Mucosa of rectum (tissue), 2 donors: ENCODE measurements around the gene IGFBP6.

Experiments
- H3K27ac ChIP-seq, 2 donors: one replicate each; pipeline ENCODE4 v1.7.0; 2013; ENCODE audit warnings: inconsistent platforms in 2 of 2, low read depth in 2 of 2, low read length in 2 of 2
- H3K27me3 ChIP-seq, 2 donors: one replicate each; pipeline ENCODE4 v1.7.0; 2013; ENCODE audit warnings: low read length in 2 of 2; ENCODE audit not compliant: control insufficient read depth in 2 of 2, insufficient read depth in 2 of 2
- H3K36me3 ChIP-seq, 2 donors: one replicate each; pipeline ENCODE4 v1.7.0; 2013; ENCODE audit warnings: low read length in 2 of 2; ENCODE audit not compliant: control insufficient read depth in 2 of 2, insufficient read depth in 2 of 2
- H3K4me1 ChIP-seq, 2 donors: one replicate each; pipeline ENCODE4 v1.7.0; 2013; ENCODE audit warnings: low read length in 2 of 2, mild to moderate bottlenecking in 1 of 2; ENCODE audit not compliant: control insufficient read depth in 2 of 2, insufficient read depth in 2 of 2
- H3K4me3 ChIP-seq, 2 donors: one replicate each; pipeline ENCODE4 v1.7.0; 2013; ENCODE audit warnings: low read length in 2 of 2
- H3K9ac ChIP-seq, 2 donors: one replicate each; pipeline ENCODE4 v1.7.0; 2013; ENCODE audit warnings: low read length in 2 of 2, low read depth in 1 of 2, mild to moderate bottlenecking in 1 of 2
- H3K9me3 ChIP-seq, 2 donors: one replicate each; pipeline ENCODE4 v1.7.0; 2013; ENCODE audit warnings: low read length in 2 of 2; ENCODE audit not compliant: control insufficient read depth in 2 of 2
- donor health status: healthy.
- donor health status: Normal muscosa, but diverticular disease.

The IGFBP6 gene

GRCh38 chr12:53065975-53066931 is 31.2 kb upstream of the IGFBP6 start:
- peaks cover 7 to 13% of the 10 kb centered on the region in 2 donors for H3K4me1 ChIP-seq
- no peak overlapping the region for H3K9ac ChIP-seq
- H3K36me3 ChIP-seq, result peaks cover 26 to 61% of the 10 kb centered on the region in 2 donors
- no peaks in the 10 kb centered on the region for H3K9me3 ChIP-seq
- H3K27me3 ChIP-seq, result no peaks in the 10 kb centered on the region
- peak overlapping the region in 1 of 2 donors; percentile 31 for H3K4me3 ChIP-seq
- peak overlapping the region in 1 of 2 donors; percentile 11 for H3K27ac ChIP-seq

GRCh38 chr12:53067074-53067992 is 30.1 kb upstream of the IGFBP6 start:
- no peak overlapping the region for H3K27ac ChIP-seq
- no peak overlapping the region for H3K9ac ChIP-seq
- no peaks in the 10 kb centered on the region for H3K27me3 ChIP-seq
- H3K4me1 ChIP-seq, result peaks cover 2 to 13% of the 10 kb centered on the region in 2 donors
- no peaks in the 10 kb centered on the region for H3K9me3 ChIP-seq
- H3K4me3 ChIP-seq, result no peak overlapping the region
- peaks cover 30 to 62% of the 10 kb centered on the region in 2 donors for H3K36me3 ChIP-seq

GRCh38 chr12:53067993-53068770 is 29.3 kb upstream of the IGFBP6 start:
- H3K4me1 ChIP-seq, result peaks cover 2 to 15% of the 10 kb centered on the region in 2 donors
- no peak overlapping the region for H3K27ac ChIP-seq
- H3K36me3 ChIP-seq, result peaks cover 32 to 60% of the 10 kb centered on the region in 2 donors
- H3K4me3 ChIP-seq, result no peak overlapping the region
- H3K9ac ChIP-seq, result no peak overlapping the region
- no peaks in the 10 kb centered on the region for H3K9me3 ChIP-seq
- no peaks in the 10 kb centered on the region for H3K27me3 ChIP-seq

GRCh38 chr12:53068811-53069585 is 28.5 kb upstream of the IGFBP6 start:
- Histone ChIP-seq H3K9me3 (no peaks in the 10 kb centered on the region), H3K36me3 (peaks cover 31 to 57% of the 10 kb centered on the region in 2 donors), H3K27ac (no peak overlapping the region), H3K4me3 (no peak overlapping the region), H3K4me1 (peaks cover 4 to 15% of the 10 kb centered on the region in 2 donors), H3K27me3 (no peaks in the 10 kb centered on the region), H3K9ac (no peak overlapping the region)

GRCh38 chr12:53069621-53070410 is 27.7 kb upstream of the IGFBP6 start:
- peaks cover 4 to 15% of the 10 kb centered on the region in 2 donors for H3K4me1 ChIP-seq

GRCh38 chr12:53070877-53071492 is 26.5 kb upstream of the IGFBP6 start:
- Histone ChIP-seq H3K4me1 (peaks cover 4 to 15% of the 10 kb centered on the region in 2 donors), H3K27ac (peak overlapping the region; percentile 20 to 46), H3K36me3 (peaks cover 42 to 60% of the 10 kb centered on the region in 2 donors), H3K9ac (no peak overlapping the region), H3K27me3 (no peaks in the 10 kb centered on the region), H3K4me3 (no peak overlapping the region), H3K9me3 (no peaks in the 10 kb centered on the region)

More at GRCh38 chr12:53069621-53070410, 27.7 kb upstream of the IGFBP6 start:
- Histone ChIP-seq H3K9ac (no peak overlapping the region), H3K4me3 (no peak overlapping the region), H3K27me3 (no peaks in the 10 kb centered on the region), H3K27ac (peak overlapping the region in 1 of 2 donors; percentile 23), H3K36me3 (peaks cover 34 to 59% of the 10 kb centered on the region in 2 donors), H3K9me3 (no peaks in the 10 kb centered on the region)

GRCh38 chr12:53071591-53072551 is 25.6 kb upstream of the IGFBP6 start:
- H3K9ac ChIP-seq, result no peak overlapping the region
- H3K4me3 ChIP-seq, result no peak overlapping the region
- peaks cover 4 to 15% of the 10 kb centered on the region in 2 donors for H3K4me1 ChIP-seq
- H3K9me3 ChIP-seq, result no peaks in the 10 kb centered on the region
- H3K36me3 ChIP-seq, result peaks cover 47 to 63% of the 10 kb centered on the region in 2 donors
- no peaks in the 10 kb centered on the region for H3K27me3 ChIP-seq
- H3K27ac ChIP-seq, result peak overlapping the region; percentile 57 to 61
